Uterus (tissue), 2 donors: ENCODE measurements around the gene GNAT1.
"Not testable (repeated sequence)": the region's sequence is repeated elsewhere in the genome, so short reads cannot be mapped to it uniquely, and the experiment has no call there.

Source experiments
- POLR2A ChIP-seq, 2 donors: fragments of 450-650 bp; IDR thresholded peaks; one replicate each; pipeline ENCODE4 v1.6.1; 2016; ENCODE audit warnings: antibody characterized with exemption in 2 of 2, mild to moderate bottlenecking in 1 of 2, moderate library complexity in 1 of 2
- TF ChIP-seq, protein P1 (sequence below), 4 experiments: fragments of 200-600 bp in 2 of 4; fragments of 450-650 bp in 2 of 4; sonication (generic) in 2 of 4; IDR thresholded peaks; one replicate each; pipeline ENCODE4 v1.5.1; 2016 to 2019; ENCODE audit warnings: antibody characterized with exemption in 4 of 4, mild to moderate bottlenecking in 2 of 4, moderate library complexity in 1 of 4

DNA sequence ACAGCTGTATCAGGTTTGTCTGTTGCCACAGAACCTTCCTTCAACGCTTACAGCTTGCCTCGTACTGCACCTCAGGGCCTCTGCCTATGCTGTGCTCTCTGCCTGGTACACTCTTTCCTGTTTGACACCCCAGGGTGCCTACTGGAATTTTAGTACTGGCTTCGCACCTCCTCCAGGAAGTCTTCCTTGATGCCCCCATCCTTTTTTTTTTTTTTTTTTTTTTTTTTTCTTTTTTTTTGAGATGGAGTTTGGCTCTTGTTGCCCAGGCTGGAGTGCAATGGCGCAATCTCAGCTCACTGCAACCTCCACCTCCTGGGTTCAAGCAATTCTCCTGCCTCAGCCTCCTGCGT is 19.9 kb downstream of the GNAT1 start:
- TF ChIP-seq, protein P1, sequence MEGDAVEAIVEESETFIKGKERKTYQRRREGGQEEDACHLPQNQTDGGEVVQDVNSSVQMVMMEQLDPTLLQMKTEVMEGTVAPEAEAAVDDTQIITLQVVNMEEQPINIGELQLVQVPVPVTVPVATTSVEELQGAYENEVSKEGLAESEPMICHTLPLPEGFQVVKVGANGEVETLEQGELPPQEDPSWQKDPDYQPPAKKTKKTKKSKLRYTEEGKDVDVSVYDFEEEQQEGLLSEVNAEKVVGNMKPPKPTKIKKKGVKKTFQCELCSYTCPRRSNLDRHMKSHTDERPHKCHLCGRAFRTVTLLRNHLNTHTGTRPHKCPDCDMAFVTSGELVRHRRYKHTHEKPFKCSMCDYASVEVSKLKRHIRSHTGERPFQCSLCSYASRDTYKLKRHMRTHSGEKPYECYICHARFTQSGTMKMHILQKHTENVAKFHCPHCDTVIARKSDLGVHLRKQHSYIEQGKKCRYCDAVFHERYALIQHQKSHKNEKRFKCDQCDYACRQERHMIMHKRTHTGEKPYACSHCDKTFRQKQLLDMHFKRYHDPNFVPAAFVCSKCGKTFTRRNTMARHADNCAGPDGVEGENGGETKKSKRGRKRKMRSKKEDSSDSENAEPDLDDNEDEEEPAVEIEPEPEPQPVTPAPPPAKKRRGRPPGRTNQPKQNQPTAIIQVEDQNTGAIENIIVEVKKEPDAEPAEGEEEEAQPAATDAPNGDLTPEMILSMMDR (IDR thresholded peaks at IDR 0.05): not testable (repeated sequence)
- not testable (repeated sequence) for TF ChIP-seq POLR2A (IDR thresholded peaks at IDR 0.05)
